ENCODE data around the gene CMTM7.

CMTM7 gene

DNA sequence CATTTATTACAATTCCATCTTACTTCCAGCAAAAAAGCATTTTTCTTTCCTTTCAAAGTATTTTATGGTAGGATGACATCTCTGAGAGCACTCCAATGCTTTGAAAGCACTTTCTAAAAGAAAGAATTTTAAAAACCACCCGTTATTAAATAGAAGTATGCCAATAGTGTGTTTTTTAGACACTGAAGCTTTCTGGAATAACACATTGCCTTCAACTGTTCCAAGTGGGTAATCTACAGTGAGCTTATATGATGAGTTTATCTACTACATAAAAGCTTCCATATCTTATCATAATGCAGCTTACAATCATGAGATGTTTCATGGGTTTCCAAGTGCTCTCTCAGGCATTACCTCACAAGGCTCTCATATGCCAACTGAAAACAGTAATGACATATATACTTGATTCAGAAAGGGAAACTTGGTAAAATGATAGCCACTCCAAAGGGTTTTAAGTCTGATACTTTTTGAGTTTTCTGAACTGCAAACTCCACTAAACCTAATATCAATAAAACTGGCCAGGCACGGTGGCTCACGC is 96.9 kb downstream of the CMTM7 start:
- no peak for DNase-seq (ENCODE audit: low read depth in 2 of 2)

DNA sequence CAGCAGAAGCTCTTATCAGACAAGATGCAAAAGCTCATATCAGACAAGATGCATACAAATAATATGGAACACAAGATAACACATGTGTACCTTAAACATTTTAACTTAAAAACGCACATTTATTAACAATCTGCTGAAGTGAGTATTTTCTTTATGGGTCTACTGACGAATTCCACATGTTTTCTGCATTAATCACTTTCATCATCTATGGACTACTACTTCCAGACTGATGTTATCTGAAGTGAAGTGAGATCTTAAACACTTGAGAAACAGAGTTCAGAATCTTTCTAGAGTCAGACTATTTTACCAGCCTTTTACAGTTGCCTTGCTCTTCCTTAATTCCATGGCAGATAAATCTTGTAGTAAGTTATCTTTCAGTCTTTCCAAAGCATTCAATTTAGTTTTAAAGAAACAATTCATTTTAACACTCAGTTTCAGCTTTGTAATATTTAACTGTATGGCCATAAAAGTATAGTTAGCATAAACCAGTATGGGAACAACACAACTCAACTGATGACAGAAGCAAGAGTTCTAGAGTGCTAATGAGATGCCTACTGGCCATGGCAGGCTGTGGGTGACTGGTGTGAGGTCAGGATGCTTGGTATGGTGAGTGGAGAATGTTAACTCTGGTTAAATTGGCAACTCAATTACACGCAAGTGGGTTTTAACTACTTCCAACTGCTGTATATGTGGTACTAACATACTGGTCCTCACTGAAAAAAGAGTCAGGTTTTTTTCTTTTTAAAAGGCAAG is 101.2 kb downstream of the CMTM7 start:
- no peak for DNase-seq (ENCODE audit: low read depth in 2 of 2)

DNA sequence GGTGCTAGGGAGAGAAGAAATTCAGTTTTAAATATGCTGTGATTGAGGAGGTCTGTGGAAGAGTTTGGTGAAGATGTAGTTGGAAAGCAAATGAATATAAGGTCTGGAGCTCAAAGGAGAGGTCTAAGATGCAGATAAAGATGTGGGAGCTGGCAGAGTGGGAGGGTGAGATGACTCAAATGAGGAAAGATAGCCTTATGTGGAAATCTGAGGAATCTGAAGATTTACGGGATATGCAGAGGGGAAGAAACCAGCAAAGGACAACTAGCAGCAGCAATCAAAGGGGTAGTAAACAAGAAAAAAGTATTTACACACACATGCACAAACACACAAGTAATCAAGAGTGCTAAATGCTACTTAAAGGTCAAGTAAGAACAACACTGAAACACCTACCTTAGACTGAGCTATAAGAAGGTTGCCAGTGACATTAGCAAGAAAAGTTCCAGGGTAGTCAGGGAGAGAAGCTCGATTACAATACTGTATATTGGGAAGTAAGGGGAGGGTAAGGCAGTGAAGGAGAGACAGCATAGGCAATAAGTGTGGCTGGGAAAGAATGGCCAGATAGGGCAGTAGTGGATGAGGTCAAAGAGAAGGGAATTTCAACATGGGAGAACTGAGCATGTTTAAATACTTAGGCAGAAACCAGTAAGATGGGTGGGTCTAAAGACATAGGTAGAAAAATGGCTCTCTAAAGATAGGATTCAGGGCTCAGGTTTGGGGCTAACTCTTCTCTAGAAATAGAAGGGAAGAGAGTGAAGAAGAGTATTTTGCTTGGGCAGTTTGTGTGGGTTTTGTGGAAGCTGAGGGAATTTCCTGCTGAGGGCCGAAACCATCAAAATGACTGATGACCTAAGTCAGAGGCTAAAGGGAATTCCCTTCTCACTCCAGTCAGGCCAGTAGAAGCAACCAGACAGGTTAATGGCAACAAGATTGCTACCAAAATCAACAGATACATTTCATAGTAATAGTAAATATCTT is 102.1 kb downstream of the CMTM7 start:
- no peak for DNase-seq (ENCODE audit: low read depth in 2 of 2)

DNA sequence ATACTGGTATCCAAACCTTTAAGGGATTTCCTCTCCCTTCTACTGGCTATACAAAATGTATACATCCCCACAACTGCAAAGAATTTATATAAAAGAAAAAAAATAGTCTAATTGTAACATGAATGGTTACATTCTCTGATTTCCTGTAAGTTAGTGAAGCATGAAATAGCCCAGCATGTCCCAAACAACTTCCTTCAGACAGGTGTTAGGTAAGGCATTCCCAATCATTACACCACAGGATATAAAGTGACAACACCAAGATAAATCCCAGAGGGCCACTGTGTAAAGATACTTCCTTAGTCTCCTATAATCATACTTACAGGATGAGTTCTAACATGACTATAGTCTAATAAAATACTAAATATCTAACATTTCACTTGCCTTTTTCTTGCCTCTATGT is 103.4 kb downstream of the CMTM7 start:
- DNase-seq (ENCODE audit: low read depth in 2 of 2) = no peak

- DNase-seq (ENCODE audit: low read depth in 2 of 2) = no peak
Observed at GRCh38 chr3:32495609-32496008, 104.0 kb downstream of the CMTM7 start.

- DNase-seq (ENCODE audit: low read depth in 2 of 2) = no peak
Observed at GRCh38 chr3:32498252-32498651, 106.6 kb downstream of the CMTM7 start.

DNA sequence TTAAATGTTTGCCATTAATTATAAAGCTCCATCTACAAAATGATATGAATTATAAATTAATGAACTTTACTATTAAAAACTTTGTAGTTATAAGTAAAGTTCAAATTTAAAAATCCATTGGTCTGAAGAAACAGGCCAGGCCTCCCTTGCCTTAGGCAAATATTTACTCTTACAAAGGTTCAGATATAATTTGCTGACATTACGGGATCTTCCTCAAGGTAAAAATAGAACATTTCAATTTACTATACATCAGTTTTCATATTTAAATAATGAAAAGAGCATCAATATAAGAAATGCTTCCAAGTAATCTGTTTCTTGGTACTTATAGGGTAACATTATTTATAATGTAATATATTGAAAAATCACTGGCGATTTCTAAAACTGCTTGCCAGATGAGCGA is 107.3 kb downstream of the CMTM7 start:
- DNase-seq (ENCODE audit: low read depth in 2 of 2) = no peak

- no peak for DNase-seq (ENCODE audit: low read depth in 2 of 2)
Observed at GRCh38 chr3:32499585-32499984, 107.9 kb downstream of the CMTM7 start.

GRCh38 chr3:32500231-32500630 is 108.6 kb downstream of the CMTM7 start:
- DNase-seq (ENCODE audit: low read depth in 2 of 2) = no peak

GRCh38 chr3:32500880-32501782 is 109.5 kb downstream of the CMTM7 start:
- DNase-seq (ENCODE audit: low read depth in 2 of 2) = no peak

- no peak for DNase-seq (ENCODE audit: low read depth in 2 of 2)
Observed at GRCh38 chr3:32501783-32502117, 110.1 kb downstream of the CMTM7 start.

DNA sequence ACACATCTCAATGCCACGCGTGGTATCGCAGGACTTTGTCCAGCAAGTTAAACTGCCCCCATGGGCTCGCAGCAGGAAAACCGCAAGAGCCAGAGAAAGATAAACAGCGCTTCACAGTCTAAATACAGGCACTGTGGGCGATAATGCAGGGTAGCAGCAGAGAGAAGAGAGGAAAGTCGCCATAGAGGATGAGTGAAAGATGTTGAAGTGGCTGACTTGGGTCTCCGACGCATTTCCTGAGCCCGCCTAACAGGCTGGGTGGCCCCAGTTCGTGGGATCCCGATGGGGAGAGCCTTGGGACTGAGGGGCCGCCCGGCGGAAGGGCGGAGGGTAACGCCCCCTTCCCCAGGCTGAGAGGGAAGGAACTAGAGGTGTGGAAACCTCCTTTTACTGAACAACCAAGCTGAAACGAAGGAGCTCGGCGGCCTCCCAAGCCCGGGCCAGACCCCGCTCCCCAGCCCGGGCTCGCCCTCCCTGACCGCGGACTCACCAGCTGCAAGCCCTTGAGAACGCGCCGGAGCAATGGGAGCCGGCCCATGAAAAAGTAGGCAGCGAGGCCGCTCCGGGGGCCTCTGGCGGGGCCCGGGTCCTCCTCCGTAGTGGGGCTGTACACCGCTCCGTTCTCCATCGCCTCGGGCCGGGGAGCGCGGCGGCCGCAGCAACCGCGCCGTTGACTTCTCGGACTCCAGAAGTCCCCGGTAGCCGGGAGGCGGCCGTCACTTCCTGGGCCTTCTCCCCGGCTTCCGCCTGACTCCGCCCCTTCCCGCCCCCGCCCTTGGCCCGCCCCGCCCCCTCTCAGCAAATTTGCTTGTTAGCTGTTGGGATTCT is 110.7 kb downstream of the CMTM7 start, which contains the start of gene CMTM6:
Gene CMTM6 (minus strand): TSS at position 735 of the 828 bp plus-strand sequence. CDS start 107 bp downstream, at position 628.
- peak; percentile 67 to 69 for DNase-seq (ENCODE audit: low read depth in 2 of 2)

- no peak for DNase-seq (ENCODE audit: low read depth in 2 of 2)
Observed at GRCh38 chr3:32502946-32503286, 111.3 kb downstream of the CMTM7 start.
